Activated CD8-positive, alpha-beta memory T cell treated with anti-CD3 and anti-CD28 coated beads, Interleukin-2, amount 10 ng/mL, durations not matched to agents 7 days and 5 days (primary cell): ENCODE measurements around the gene PHLDB1. TPM values are rescaled to one million over a fixed set of nuclear protein-coding genes. Genes with fewer than 3 reads are reported as not detected.
"Not testable (repeated sequence)": the region's sequence is repeated elsewhere in the genome, so short reads cannot be mapped to it uniquely, and the experiment has no call there.

ENCODE experiments used
- ATAC-seq: fragments of 150-1000 bp; cut with Tn5 transposase; one replicate; pipeline ENCODE4 v1.10.0; 2021; ENCODE audit warnings: moderate library complexity
- CTCF ChIA-PET: fragments of 350-600 bp; sonication (Branson Sonifier 250); formaldehyde crosslinking; loops from one replicate; lab custom pipeline; 2021; ENCODE audit warnings: antibody characterized with exemption; lab: Charles Lee
- DNase-seq: peaks from one replicate; pipeline ENCODE4 v3.0.0-alpha.2; 2020
- H3K27ac Mint-ChIP-seq: one replicate; pipeline ENCODE4 v1.8.0; 2021; ENCODE audit warnings: mild to moderate bottlenecking, mixed read lengths
- H3K27me3 Mint-ChIP-seq: one replicate; pipeline ENCODE4 v1.8.0; 2021; ENCODE audit warnings: mixed read lengths
- H3K36me3 Mint-ChIP-seq: one replicate; pipeline ENCODE4 v1.8.0; 2021; ENCODE audit warnings: mild to moderate bottlenecking, mixed read lengths
- H3K4me1 Mint-ChIP-seq: one replicate; pipeline ENCODE4 v1.8.0; 2021; ENCODE audit warnings: mixed read lengths
- H3K4me3 Mint-ChIP-seq: one replicate; pipeline ENCODE4 v1.8.0; 2021; ENCODE audit warnings: mild to moderate bottlenecking, moderate library complexity, mixed read lengths
- H3K9me3 Mint-ChIP-seq: one replicate; pipeline ENCODE4 v1.8.0; 2022; ENCODE audit warnings: low read depth, mixed read lengths
- total RNA-seq, 2 experiments: library from RNA; stranded (reverse); gene quantifications; one replicate each; pipeline ENCODE4 v1.2.3, GENCODE V29; 2021

PHLDB1 gene
- total RNA-seq, 2 experiments from 2014 or later: 0.91 to 1.3 TPM

- Mint-ChIP-seq H3K27ac (no peak overlapping the region), H3K27me3 (no peaks in the 10 kb centered on the region), H3K4me1 (no peaks in the 10 kb centered on the region), H3K9me3 (no peaks in the 10 kb centered on the region), H3K4me3 (no peak overlapping the region), H3K36me3 (no peaks in the 10 kb centered on the region)
- CTCF ChIA-PET: interaction anchor here (0.6 to 1.4 kb wide), 3 partner anchors 10 to 482 kb away, joined by 3 to 4 read pairs (median 3); no protein-coding TSS in a partner anchor
- ATAC-seq (no peak), DNase-seq (no peak)
Measured at GRCh38 chr11:118662401-118663271, 55.2 kb downstream of the PHLDB1 start.

GRCh38 chr11:118663381-118663780 is 56.0 kb downstream of the PHLDB1 start:
- CTCF ChIA-PET: interaction anchor here (1.3 kb wide), 1 partner anchor 11 kb away, joined by 3 read pairs; no protein-coding TSS in a partner anchor
- no peaks in the 10 kb centered on the region for H3K9me3 Mint-ChIP-seq
- ATAC-seq (no peak), DNase-seq (no peak)
- no peaks in the 10 kb centered on the region for H3K36me3 Mint-ChIP-seq
- no peak overlapping the region for H3K27ac Mint-ChIP-seq
- no peak overlapping the region for H3K4me3 Mint-ChIP-seq
- H3K4me1 Mint-ChIP-seq: no peaks in the 10 kb centered on the region
- H3K27me3 Mint-ChIP-seq: peaks cover 3% of the 10 kb centered on the region

- CTCF ChIA-PET: interaction anchor here (1.3 kb wide), 1 partner anchor 11 kb away, joined by 3 read pairs; no protein-coding TSS in a partner anchor
- DNase-seq: no peak
- no peak for ATAC-seq
- H3K27ac Mint-ChIP-seq: no peak overlapping the region
- H3K4me1 Mint-ChIP-seq: no peaks in the 10 kb centered on the region
- no peaks in the 10 kb centered on the region for H3K36me3 Mint-ChIP-seq
- H3K9me3 Mint-ChIP-seq: no peaks in the 10 kb centered on the region
- H3K27me3 Mint-ChIP-seq: peaks cover 5% of the 10 kb centered on the region
- no peak overlapping the region for H3K4me3 Mint-ChIP-seq
Measured at GRCh38 chr11:118663902-118664301, 56.5 kb downstream of the PHLDB1 start.

- H3K9me3 Mint-ChIP-seq: no peaks in the 10 kb centered on the region
- H3K27ac Mint-ChIP-seq: no peak overlapping the region
- DNase-seq (no peak), ATAC-seq (no peak)
- H3K36me3 Mint-ChIP-seq: no peaks in the 10 kb centered on the region
- H3K27me3 Mint-ChIP-seq: peaks cover 23% of the 10 kb centered on the region
- H3K4me1 Mint-ChIP-seq: no peaks in the 10 kb centered on the region
- CTCF ChIA-PET: interaction anchor here (0.9 kb wide), 1 partner anchor 9 kb away, joined by 3 read pairs; no protein-coding TSS in a partner anchor
- no peak overlapping the region for H3K4me3 Mint-ChIP-seq
Measured at GRCh38 chr11:118666371-118666770, 59.0 kb downstream of the PHLDB1 start.

GRCh38 chr11:118670063-118670462 is 62.6 kb downstream of the PHLDB1 start:
- no peaks in the 10 kb centered on the region for H3K4me1 Mint-ChIP-seq
- CTCF ChIA-PET: interaction anchor here (1.2 kb wide), 1 partner anchor 11 kb away, joined by 4 read pairs; no protein-coding TSS in a partner anchor
- H3K27ac Mint-ChIP-seq: no peak overlapping the region
- no peak for DNase-seq
- H3K27me3 Mint-ChIP-seq: peaks cover 31% of the 10 kb centered on the region
- no peak for ATAC-seq
- H3K9me3 Mint-ChIP-seq: no peaks in the 10 kb centered on the region
- H3K36me3 Mint-ChIP-seq: no peaks in the 10 kb centered on the region
- no peak overlapping the region for H3K4me3 Mint-ChIP-seq

GRCh38 chr11:118671254-118671653 is 63.8 kb downstream of the PHLDB1 start:
- DNase-seq (no peak), ATAC-seq (no peak)
- H3K27me3 Mint-ChIP-seq: peaks cover 31% of the 10 kb centered on the region
- H3K27ac Mint-ChIP-seq: no peak overlapping the region
- H3K36me3 Mint-ChIP-seq: no peaks in the 10 kb centered on the region
- H3K4me3 Mint-ChIP-seq: no peak overlapping the region
- no peaks in the 10 kb centered on the region for H3K4me1 Mint-ChIP-seq
- no peaks in the 10 kb centered on the region for H3K9me3 Mint-ChIP-seq
- CTCF ChIA-PET: interaction anchor here (0.6 to 1.4 kb wide), 3 partner anchors 12 to 1060 kb away, joined by 3 to 4 read pairs (median 3); no protein-coding TSS in a partner anchor

- CTCF ChIA-PET: interaction anchor here (0.6 to 1.5 kb wide), 2 partner anchors 16 to 17 kb away, joined by 3 read pairs; no protein-coding TSS in a partner anchor
Measured at GRCh38 chr11:118672846-118673245, 65.4 kb downstream of the PHLDB1 start.

GRCh38 chr11:118673361-118674081 is 66.1 kb downstream of the PHLDB1 start:
- Mint-ChIP-seq H3K27ac (no peak overlapping the region), H3K4me3 (no peak overlapping the region), H3K36me3 (no peaks in the 10 kb centered on the region), H3K4me1 (no peaks in the 10 kb centered on the region), H3K9me3 (no peaks in the 10 kb centered on the region), H3K27me3 (peaks cover 28% of the 10 kb centered on the region)
- CTCF ChIA-PET: interaction anchor here (0.6 to 1.5 kb wide), 4 partner anchors 15 to 283 kb away, joined by 3 read pairs; no protein-coding TSS in a partner anchor
- ATAC-seq (no peak), DNase-seq (no peak)

More at GRCh38 chr11:118672846-118673245, 65.4 kb downstream of the PHLDB1 start:
- H3K4me1 Mint-ChIP-seq: no peaks in the 10 kb centered on the region
- no peak overlapping the region for H3K4me3 Mint-ChIP-seq
- DNase-seq (no peak), ATAC-seq (no peak)
- H3K36me3 Mint-ChIP-seq: no peaks in the 10 kb centered on the region
- no peaks in the 10 kb centered on the region for H3K9me3 Mint-ChIP-seq
- H3K27ac Mint-ChIP-seq: no peak overlapping the region
- peaks cover 31% of the 10 kb centered on the region for H3K27me3 Mint-ChIP-seq

- no peaks in the 10 kb centered on the region for H3K4me1 Mint-ChIP-seq
- H3K36me3 Mint-ChIP-seq: no peaks in the 10 kb centered on the region
- no peak for DNase-seq
Measured at GRCh38 chr11:118674082-118674435, 66.6 kb downstream of the PHLDB1 start.

GRCh38 chr11:118677977-118678376 is 70.6 kb downstream of the PHLDB1 start:
- CTCF ChIA-PET: interaction anchor here (1.4 to 3.2 kb wide), 2 partner anchors 13 to 19 kb away, joined by 3 to 8 read pairs; no protein-coding TSS in a partner anchor
- Mint-ChIP-seq H3K4me1 (no peaks in the 10 kb centered on the region), H3K36me3 (no peaks in the 10 kb centered on the region), H3K27ac (no peak overlapping the region), H3K9me3 (no peaks in the 10 kb centered on the region), H3K27me3 (peaks cover 18% of the 10 kb centered on the region), H3K4me3 (no peak overlapping the region)
- ATAC-seq (no peak), DNase-seq (no peak)

More at GRCh38 chr11:118674082-118674435, 66.6 kb downstream of the PHLDB1 start:
- Mint-ChIP-seq H3K4me3 (no peak overlapping the region), H3K9me3 (no peaks in the 10 kb centered on the region), H3K27me3 (peaks cover 25% of the 10 kb centered on the region), H3K27ac (no peak overlapping the region)
- no peak for ATAC-seq
- CTCF ChIA-PET: interaction anchor here (0.6 to 1.0 kb wide), 3 partner anchors 16 to 283 kb away, joined by 3 read pairs; no protein-coding TSS in a partner anchor

- not testable (repeated sequence) for H3K4me3 Mint-ChIP-seq, H3K27ac Mint-ChIP-seq, H3K9me3 Mint-ChIP-seq, DNase-seq, H3K4me1 Mint-ChIP-seq, H3K36me3 Mint-ChIP-seq, ATAC-seq
- H3K27me3 Mint-ChIP-seq: peaks cover 18% of the 10 kb centered on the region
- CTCF ChIA-PET: interaction anchor here (1.4 to 2.5 kb wide), 2 partner anchors 11 to 20 kb away, joined by 3 to 16 read pairs; no protein-coding TSS in a partner anchor
Measured at GRCh38 chr11:118678908-118679307, 71.5 kb downstream of the PHLDB1 start.

GRCh38 chr11:118679483-118679882 is 72.1 kb downstream of the PHLDB1 start, which contains the start of gene TREH:
Gene TREH (minus strand): TSS chr11:118679650. CDS start chr11:118679627, 23 bp downstream.
- H3K27ac Mint-ChIP-seq: no peak within 1 kb of the TSS
- DNase-seq: no peak
- CTCF ChIA-PET: interaction anchor here (1.4 to 2.5 kb wide), 2 partner anchors 10 to 21 kb away, joined by 3 to 16 read pairs; no protein-coding TSS in a partner anchor

GRCh38 chr11:118682372-118682771 is 75.0 kb downstream of the PHLDB1 start:
- ATAC-seq (no peak), DNase-seq (no peak)
- H3K36me3 Mint-ChIP-seq: no peaks in the 10 kb centered on the region
- H3K4me3 Mint-ChIP-seq: no peak overlapping the region
- peaks cover 33% of the 10 kb centered on the region for H3K27me3 Mint-ChIP-seq
- no peaks in the 10 kb centered on the region for H3K9me3 Mint-ChIP-seq
- H3K27ac Mint-ChIP-seq: no peak overlapping the region
- CTCF ChIA-PET: no interaction called here
- no peaks in the 10 kb centered on the region for H3K4me1 Mint-ChIP-seq

More at GRCh38 chr11:118679483-118679882, 72.1 kb downstream of the PHLDB1 start, which contains the start of gene TREH:
- Mint-ChIP-seq H3K36me3 (no peaks in the 10 kb centered on the region), H3K27me3 (peaks cover 20% of the 10 kb centered on the region), H3K9me3 (no peaks in the 10 kb centered on the region), H3K4me3 (no peak within 1 kb of the TSS), H3K4me1 (no peaks in the 10 kb centered on the region)
- no peak for ATAC-seq
